PFSK-1 (cell line): ENCODE measurements around the gene PKP2.

Experiments
- POLR2AphosphoS5 ChIP-seq: IDR thresholded peaks from 2 replicates; pipeline ENCODE4 v1.6.1; 2012; ENCODE audit warnings: low read depth, mild to moderate bottlenecking, control low read depth, low read length, moderate library complexity
- REST ChIP-seq, 2 experiments: IDR thresholded peaks; 2 replicates each; pipeline versions ENCODE4 v1.6.1 to v1.8.0; 2011 to 2012; ENCODE audit warnings: low read depth in 2 of 2, low read length in 2 of 2, control low read depth in 1 of 2, inconsistent platforms in 1 of 2, mild to moderate bottlenecking in 1 of 2, moderate library complexity in 1 of 2; ENCODE audit not compliant: insufficient read depth in 1 of 2

DNA sequence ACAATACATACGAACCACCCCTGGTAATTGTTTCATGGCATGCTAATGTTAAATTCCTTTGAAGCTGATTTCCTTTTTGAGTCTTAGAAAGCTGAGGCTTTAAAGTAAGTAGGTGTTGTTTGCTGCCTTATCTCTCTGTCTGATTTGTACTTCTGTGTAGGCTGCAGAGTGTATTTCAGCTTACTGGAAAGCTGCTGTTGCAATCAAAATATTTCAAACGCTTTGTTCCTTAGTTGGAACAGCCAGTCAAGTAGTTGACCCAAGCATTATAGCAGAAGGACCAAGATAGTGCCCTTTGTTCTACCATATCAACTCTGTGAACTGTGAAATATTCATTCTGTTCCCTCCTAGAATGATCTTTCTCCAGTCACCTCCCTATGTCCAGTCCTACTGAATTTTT is 3.1 kb downstream of the PKP2 start:
- no peak for TF ChIP-seq POLR2AphosphoS5
- no peak for TF ChIP-seq REST (IDR thresholded peaks at IDR 0.05; ENCODE audit: insufficient read depth in 1 of 2, low read depth in 2 of 2, low read length in 2 of 2)
